Loucy (cell line): Measurements from ENCODE around the gene NAA38.

ENCODE experiments used
- CTCF ChIP-seq: fragments of 200-600 bp; sonication (generic); conservative IDR thresholded peaks from 2 replicates; pipeline ENCODE4 v1.5.1; 2014; ENCODE audit warnings: mild to moderate bottlenecking, antibody characterized with exemption, low read length
- EZH2phosphoT487 ChIP-seq: fragments of 200-600 bp; IDR thresholded peaks from 2 replicates; pipeline ENCODE4 v1.6.1; 2018; ENCODE audit warnings: antibody characterized with exemption, mild to moderate bottlenecking, moderate library complexity, borderline replicate concordance

DNA sequence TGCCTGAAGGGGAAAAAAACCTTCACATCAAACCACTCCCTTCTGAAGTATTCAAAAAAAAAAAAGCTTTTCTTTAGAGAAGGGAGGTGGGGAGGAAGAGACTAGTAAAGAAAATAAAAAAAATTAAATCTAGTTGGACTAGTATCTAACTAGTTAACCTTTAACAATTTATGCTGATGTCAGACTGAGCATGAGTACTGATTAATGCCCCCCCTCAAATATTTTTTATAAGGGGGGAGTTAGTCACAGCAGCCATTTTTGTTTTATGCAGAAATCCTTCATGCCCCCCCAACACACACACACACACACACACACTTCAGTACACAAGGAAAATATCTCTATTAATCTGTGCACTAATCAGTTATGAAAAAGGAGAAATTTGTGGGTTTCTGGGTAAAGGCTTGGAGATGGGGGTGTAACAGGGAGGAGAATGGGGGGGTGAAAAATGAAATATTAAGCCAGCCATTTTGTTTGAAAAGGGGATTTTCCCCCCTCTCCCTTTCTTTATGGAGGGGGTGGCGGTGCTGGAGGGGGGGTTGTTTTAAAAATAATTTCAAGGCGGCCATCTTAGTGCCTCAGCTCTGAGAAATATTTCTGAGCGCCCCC is 26.5 kb upstream of the NAA38 start:
- TF ChIP-seq CTCF (no peak), EZH2phosphoT487 (no peak)
